GM23248 (cell line): ENCODE results near the gene NAT8L. TPM values are rescaled to one million over a fixed set of nuclear protein-coding genes. Genes with fewer than 3 reads are reported as not detected.

Experiments
- DNase-seq: peaks from one replicate; pipeline ENCODE4 v3.0.0-alpha.2; 2015
- H2AFZ ChIP-seq: fragments of 200-600 bp; sonication (generic); 2 replicates; pipeline ENCODE4 v1.6.1; 2016; ENCODE audit warnings: antibody characterized with exemption
- H3F3A ChIP-seq: fragments of 200-600 bp; sonication (generic); 2 replicates; pipeline ENCODE4 v1.6.1; 2016; ENCODE audit warnings: mild to moderate bottlenecking, antibody characterized with exemption, mixed run types; ENCODE audit not compliant: insufficient read depth
- H3K27ac ChIP-seq: fragments of 200-600 bp; sonication (generic); 2 replicates; pipeline ENCODE4 v1.5.1; 2016; ENCODE audit warnings: mild to moderate bottlenecking
- H3K27me3 ChIP-seq: fragments of 200-600 bp; sonication (generic); replicated peaks from 2 replicates; pipeline ENCODE4 v1.6.1; 2016; ENCODE audit warnings: mild to moderate bottlenecking; ENCODE audit not compliant: insufficient read depth
- H3K36me3 ChIP-seq: fragments of 200-600 bp; sonication (generic); 2 replicates; pipeline ENCODE4 v1.6.1; 2016; ENCODE audit warnings: low read depth, mild to moderate bottlenecking
- H3K4me1 ChIP-seq: fragments of 200-600 bp; sonication (generic); 2 replicates; pipeline ENCODE4 v1.6.1; 2016; ENCODE audit warnings: mild to moderate bottlenecking; ENCODE audit not compliant: insufficient read depth
- H3K4me2 ChIP-seq: fragments of 200-600 bp; sonication (generic); one replicate; pipeline ENCODE4 v1.6.1; 2016; ENCODE audit warnings: mild to moderate bottlenecking; ENCODE audit not compliant: unreplicated experiment
- H3K4me3 ChIP-seq: fragments of 200-600 bp; sonication (generic); 2 replicates; pipeline ENCODE4 v1.5.1; 2016; ENCODE audit warnings: mild to moderate bottlenecking
- H3K79me2 ChIP-seq: fragments of 200-600 bp; sonication (generic); 2 replicates; pipeline ENCODE4 v1.6.1; 2016; ENCODE audit warnings: mild to moderate bottlenecking; ENCODE audit not compliant: insufficient read depth
- H3K9ac ChIP-seq: fragments of 200-600 bp; sonication (generic); 2 replicates; pipeline ENCODE4 v1.6.1; 2016; ENCODE audit warnings: mild to moderate bottlenecking
- H3K9me2 ChIP-seq: fragments of 200-600 bp; sonication (generic); 2 replicates; pipeline ENCODE4 v1.6.1; 2016; ENCODE audit warnings: mixed run types, mild to moderate bottlenecking, moderate library complexity; ENCODE audit not compliant: insufficient read depth
- H3K9me3 ChIP-seq: fragments of 200-600 bp; sonication (generic); one replicate; pipeline ENCODE4 v1.6.1; 2017; ENCODE audit warnings: low read depth
- H4K20me1 ChIP-seq: fragments of 200-600 bp; sonication (generic); 2 replicates; pipeline ENCODE4 v1.6.0; 2016; ENCODE audit not compliant: insufficient read depth
- EZH2 ChIP-seq: fragments of 200-600 bp; sonication (generic); IDR thresholded peaks from 2 replicates; pipeline ENCODE4 v1.6.1; 2018; ENCODE audit warnings: antibody characterized with exemption, mild to moderate bottlenecking; ENCODE audit not compliant: insufficient read depth, poor library complexity, severe bottlenecking
- EZH2phosphoT487 ChIP-seq: fragments of 200-600 bp; sonication (generic); IDR thresholded peaks from 2 replicates; pipeline ENCODE4 v1.6.1; 2018; ENCODE audit warnings: antibody characterized with exemption, moderate library complexity, mild to moderate bottlenecking, low read depth; ENCODE audit not compliant: insufficient read depth
- WGBS, 2 experiments: methylation state at CpG; one replicate each; pipeline ENCODE4 v1.1.6; 2015 to 2017; ENCODE audit warnings: low lambda C conversion rate in 2 of 2, low coverage in 1 of 2; ENCODE audit errors: missing lambda C conversion rate in 2 of 2; 5-methylcytosine and 5-hydroxymethylcytosine counted together
- in situ Hi-C: fragments of 300-500 bp; cut with MboI; formaldehyde crosslinking; loops from 2 replicates; pipeline ENCODE4 v1.15.0; 2020
- polyA plus RNA-seq: library from polyadenylated mRNA; unstranded; fragments of >200 nt; fragmentation: Nextera tagmentation; extraction: Ambion mirVana; gene quantifications from 2 replicates; pipeline ENCODE4 v1.2.1, GENCODE V29; 2016
- total RNA-seq: library from RNA; depleted of rRNA; stranded (reverse); fragments of >200 nt; shearing (Covaris generic); gene quantifications from 2 replicates; pipeline ENCODE4 v1.2.3, GENCODE V29; 2014

Gene NAT8L
- total and polyA plus RNA-seq, 2 experiments from 2014 or later = 0.03 TPM; not detected in 1

DNA sequence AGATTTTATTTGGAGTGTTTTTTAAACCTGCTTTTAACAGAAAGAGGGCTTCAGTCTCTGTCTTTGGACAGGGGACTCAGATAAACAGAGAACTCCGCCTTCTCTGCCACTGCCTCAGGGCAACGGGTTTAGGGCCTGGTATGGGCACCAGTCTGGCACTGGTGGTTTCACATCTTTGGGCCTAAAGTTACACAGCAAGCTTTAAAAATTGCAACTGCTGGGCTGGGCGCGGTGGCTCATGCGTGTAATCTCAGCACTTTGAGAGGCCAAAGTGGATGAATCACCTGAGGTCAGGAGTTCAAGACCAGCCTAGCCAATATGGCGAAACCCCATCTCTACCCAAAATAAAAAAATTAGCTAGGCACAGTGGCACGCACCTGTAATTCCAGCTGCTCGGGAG, 10.3 kb upstream of the NAT8L start:
- Histone ChIP-seq H3K27me3 (peaks cover 20% of the 10 kb centered on the region), H2AFZ (no peak overlapping the region), H3K4me3 (no peak overlapping the region), H3K27ac (no peak overlapping the region), H3K4me1 (no peaks in the 10 kb centered on the region), H3K4me2 (no peak overlapping the region), H3K9me2 (no peaks in the 10 kb centered on the region), H3K79me2 (no peaks in the 10 kb centered on the region), H4K20me1 (no peaks in the 10 kb centered on the region), H3F3A (no peaks in the 10 kb centered on the region), H3K36me3 (no peaks in the 10 kb centered on the region), H3K9ac (no peak overlapping the region), H3K9me3 (no peaks in the 10 kb centered on the region)
- WGBS, 2 experiments = 81 to 88% methylated on average over 8 of the region's 8 CpGs
- no peak for DNase-seq
- in situ Hi-C loops = no loop called here
- TF ChIP-seq EZH2 (no peak), EZH2phosphoT487 (no peak)

- Histone ChIP-seq H3K79me2 (no peaks in the 10 kb centered on the region), H3K4me3 (no peak overlapping the region), H3F3A (no peaks in the 10 kb centered on the region), H3K27me3 (peaks cover 24% of the 10 kb centered on the region), H3K27ac (no peak overlapping the region), H4K20me1 (no peaks in the 10 kb centered on the region), H3K9me3 (no peaks in the 10 kb centered on the region), H3K36me3 (no peaks in the 10 kb centered on the region), H2AFZ (no peak overlapping the region), H3K9me2 (no peaks in the 10 kb centered on the region), H3K9ac (no peak overlapping the region), H3K4me1 (no peaks in the 10 kb centered on the region), H3K4me2 (no peak overlapping the region)
- no peak for DNase-seq
- 59 to 61% methylated on average over 7 of the region's 7 CpGs for WGBS, 2 experiments
- in situ Hi-C loops = no loop called here
- TF ChIP-seq EZH2phosphoT487 = no peak
- no peak for TF ChIP-seq EZH2
Measured at GRCh38 chr4:2049381-2049780, 9.7 kb upstream of the NAT8L start.

DNA sequence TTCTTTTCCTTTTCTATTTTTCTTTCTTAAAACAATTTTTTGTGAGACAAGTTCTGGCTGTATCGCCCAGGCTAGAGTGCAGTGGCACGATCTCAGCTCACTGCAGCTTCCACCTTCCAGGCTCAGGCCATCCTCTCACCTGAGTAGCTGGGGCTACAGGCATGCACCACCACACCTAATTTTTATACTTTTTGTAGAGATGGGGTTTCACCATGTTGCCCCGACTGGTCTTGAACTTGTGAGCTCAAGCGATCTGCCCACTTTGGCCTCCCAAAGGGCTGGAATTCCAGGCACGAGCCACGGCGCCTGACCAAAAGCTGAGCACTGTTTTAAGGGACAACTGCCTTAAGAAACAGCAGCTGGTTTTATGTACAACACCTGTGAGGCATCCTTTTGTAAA, 9.3 kb upstream of the NAT8L start:
- DNase-seq = no peak

GRCh38 chr4:2051086-2051485, 8.0 kb upstream of the NAT8L start:
- H3K9me3 ChIP-seq = no peaks in the 10 kb centered on the region
- H3F3A ChIP-seq = no peaks in the 10 kb centered on the region
- no peaks in the 10 kb centered on the region for H3K79me2 ChIP-seq
- no peak for TF ChIP-seq EZH2
- TF ChIP-seq EZH2phosphoT487 = no peak
- DNase-seq = no peak
- 71 to 75% methylated on average over 10 of the region's 10 CpGs for WGBS, 2 experiments
- H3K27me3 ChIP-seq = peaks cover 30% of the 10 kb centered on the region
- no peaks in the 10 kb centered on the region for H3K9me2 ChIP-seq
- H3K9ac ChIP-seq = no peak overlapping the region
- H2AFZ ChIP-seq = no peak overlapping the region
- H3K4me3 ChIP-seq = no peak overlapping the region
- in situ Hi-C loops = no loop called here
- H4K20me1 ChIP-seq = no peaks in the 10 kb centered on the region
- no peak overlapping the region for H3K27ac ChIP-seq
- no peaks in the 10 kb centered on the region for H3K4me1 ChIP-seq
- H3K36me3 ChIP-seq = no peaks in the 10 kb centered on the region
- no peak overlapping the region for H3K4me2 ChIP-seq

More for the DNA sequence above, 9.3 kb upstream of the NAT8L start:
- no peak overlapping the region for H3K4me2 ChIP-seq
- WGBS, 2 experiments = 80 to 82% methylated on average over 7 of the region's 7 CpGs
- TF ChIP-seq EZH2phosphoT487 (no peak), EZH2 (no peak)
- no peaks in the 10 kb centered on the region for H3K9me2 ChIP-seq
- H3K27me3 ChIP-seq = peaks cover 24% of the 10 kb centered on the region
- H3F3A ChIP-seq = no peaks in the 10 kb centered on the region
- no peaks in the 10 kb centered on the region for H3K4me1 ChIP-seq
- H3K36me3 ChIP-seq = no peaks in the 10 kb centered on the region
- H3K4me3 ChIP-seq = no peak overlapping the region
- no peak overlapping the region for H2AFZ ChIP-seq
- H3K9ac ChIP-seq = no peak overlapping the region
- no peaks in the 10 kb centered on the region for H4K20me1 ChIP-seq
- in situ Hi-C loops = no loop called here
- no peaks in the 10 kb centered on the region for H3K79me2 ChIP-seq
- H3K9me3 ChIP-seq = no peaks in the 10 kb centered on the region
- no peak overlapping the region for H3K27ac ChIP-seq

- Histone ChIP-seq H3K4me3 (no peak overlapping the region), H2AFZ (no peak overlapping the region), H3K79me2 (no peaks in the 10 kb centered on the region), H3K9me2 (no peaks in the 10 kb centered on the region), H3K4me2 (no peak overlapping the region), H3K9me3 (no peaks in the 10 kb centered on the region), H3K4me1 (no peaks in the 10 kb centered on the region), H3K9ac (no peak overlapping the region), H3K27ac (no peak overlapping the region), H3K27me3 (peaks cover 50% of the 10 kb centered on the region), H3F3A (no peaks in the 10 kb centered on the region), H4K20me1 (no peaks in the 10 kb centered on the region), H3K36me3 (no peaks in the 10 kb centered on the region)
- no peak for DNase-seq
- in situ Hi-C loops = no loop called here
- TF ChIP-seq EZH2 (no peak), EZH2phosphoT487 (no peak)
- 50 to 65% methylated on average over 6 of the region's 6 CpGs for WGBS, 2 experiments
Measured at GRCh38 chr4:2054217-2054616, 4.9 kb upstream of the NAT8L start.
